HEK293 (cell line): ENCODE measurements around the gene DMBT1.

Experiments
- CTCF ChIA-PET: fragments of 350-600 bp; formaldehyde crosslinking; extraction: SDS; loops from one replicate; lab custom pipeline; 2021; ENCODE audit warnings: antibody characterized with exemption; lab: Yijun Ruan, JAX
- POLR2A ChIA-PET: fragments of 300-600 bp; formaldehyde crosslinking; extraction: SDS; loops from one replicate; lab custom pipeline; 2020; ENCODE audit warnings: antibody characterized with exemption, inconsistent platforms; lab: Yijun Ruan, JAX
- H3K27ac ChIP-seq: fragments of 200-500 bp; sonication (Bioruptor generic); 2 replicates; pipeline ENCODE4 v1.5.1; 2014; ENCODE audit warnings: low read depth, low read length, control low read depth, inconsistent platforms; ENCODE audit errors: extremely low read depth
- H3K36me3 ChIP-seq, 2 experiments: fragments of 200-500 bp in 1 of 2; sonication (Bioruptor generic) in 1 of 2; 1 replicate in 1 of 2; 2 replicates in 1 of 2; pipeline ENCODE4 v1.5.1; 2014 to 2017; ENCODE audit warnings: inconsistent platforms in 2 of 2, low read length in 2 of 2; ENCODE audit not compliant: control insufficient read depth in 2 of 2, insufficient read depth in 1 of 2
- H3K4me1 ChIP-seq: fragments of 200-500 bp; sonication (Bioruptor generic); 2 replicates; pipeline ENCODE4 v1.5.1; 2014; ENCODE audit warnings: mild to moderate bottlenecking, low read length, inconsistent platforms; ENCODE audit not compliant: control insufficient read depth, insufficient read depth
- H3K4me3 ChIP-seq: 2 replicates; pipeline ENCODE4 v1.5.1; 2011; ENCODE audit warnings: low read depth, mild to moderate bottlenecking, control low read depth, low read length, moderate library complexity
- H3K9me3 ChIP-seq: fragments of 200-500 bp; sonication (Bioruptor generic); 2 replicates; pipeline ENCODE4 v1.5.1; 2014; ENCODE audit warnings: low read depth, low read length, inconsistent platforms; ENCODE audit not compliant: control insufficient read depth, insufficient read depth
- MZF1 ChIP-seq: fragments of 450-650 bp; formaldehyde crosslinking; IDR thresholded peaks from 2 replicates; pipeline ENCODE4 v1.5.1; 2017; ENCODE audit warnings: missing biosample characterization, missing genetic modification characterization, borderline replicate concordance
- SCRT2 ChIP-seq: fragments of 450-650 bp; formaldehyde crosslinking; IDR thresholded peaks from 2 replicates; pipeline ENCODE4 v1.5.1; 2016; ENCODE audit warnings: missing biosample characterization, missing genetic modification characterization
- ZIC2 ChIP-seq: fragments of 450-650 bp; formaldehyde crosslinking; IDR thresholded peaks from 2 replicates; pipeline ENCODE4 v1.5.1; 2016; ENCODE audit warnings: missing biosample characterization, missing genetic modification characterization
- ZNF560 ChIP-seq: fragments of 450-650 bp; formaldehyde crosslinking; IDR thresholded peaks from 2 replicates; pipeline ENCODE4 v1.5.1; 2017; ENCODE audit warnings: missing biosample characterization, missing genetic modification characterization, borderline replicate concordance
- ZNF571 ChIP-seq: fragments of 450-650 bp; formaldehyde crosslinking; IDR thresholded peaks from 2 replicates; pipeline ENCODE4 v1.5.0; 2017; ENCODE audit warnings: missing biosample characterization, missing genetic modification characterization
- ZNF670 ChIP-seq: fragments of 450-650 bp; formaldehyde crosslinking; IDR thresholded peaks from 2 replicates; pipeline ENCODE4 v1.5.1; 2016; ENCODE audit warnings: missing biosample characterization, missing genetic modification characterization, low read depth
- TF ChIP-seq, protein P1 (sequence below): fragments of 450-650 bp; formaldehyde crosslinking; IDR thresholded peaks from 2 replicates; pipeline ENCODE4 v1.5.1; 2016; ENCODE audit warnings: missing biosample characterization, missing genetic modification characterization
- TF ChIP-seq, protein P2 (sequence below): fragments of 450-650 bp; formaldehyde crosslinking; IDR thresholded peaks from 2 replicates; pipeline ENCODE4 v1.5.1; 2016; ENCODE audit warnings: missing biosample characterization, missing genetic modification characterization
- TF ChIP-seq, protein P3 (sequence below): fragments of 450-650 bp; formaldehyde crosslinking; IDR thresholded peaks from 2 replicates; pipeline ENCODE4 v1.5.1; 2016; ENCODE audit warnings: missing biosample characterization, missing genetic modification characterization, low read depth
- TF ChIP-seq, protein P4 (sequence below): fragments of 450-650 bp; formaldehyde crosslinking; IDR thresholded peaks from 2 replicates; pipeline ENCODE4 v1.5.1; 2016; ENCODE audit warnings: missing biosample characterization, missing genetic modification characterization

Gene DMBT1

DNA sequence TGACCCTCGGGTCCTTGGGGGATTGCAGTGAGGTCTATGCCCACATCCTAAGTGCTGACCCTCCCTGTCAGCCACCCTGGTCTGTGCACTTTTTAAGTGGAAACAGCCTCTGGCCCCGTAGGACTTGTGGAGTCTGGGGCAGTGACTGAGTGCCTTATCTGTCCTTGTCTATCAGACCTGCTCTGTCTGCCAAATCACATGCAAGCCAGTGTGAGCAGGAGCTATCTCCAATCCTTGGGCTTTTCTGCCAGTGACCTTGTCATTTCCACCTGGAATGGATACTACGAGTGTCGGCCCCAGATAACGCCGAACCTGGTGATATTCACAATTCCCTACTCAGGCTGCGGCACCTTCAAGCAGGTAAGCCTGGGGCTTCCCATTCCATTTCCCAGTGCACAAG, 76.4 kb downstream of the DMBT1 start:
- CTCF ChIA-PET, result interaction anchor here (0.7 to 1.5 kb wide), 2 partner anchors 12 to 17 kb away, joined by 4 to 5 read pairs; no protein-coding TSS in a partner anchor
- TF ChIP-seq SCRT2 (tag by site-specific recombination), result no peak
- TF ChIP-seq ZNF560 (tag by site-specific recombination), result no peak
- TF ChIP-seq, all 188 proteins: peak for 0
- POLR2A ChIA-PET, result no interaction called here

DNA sequence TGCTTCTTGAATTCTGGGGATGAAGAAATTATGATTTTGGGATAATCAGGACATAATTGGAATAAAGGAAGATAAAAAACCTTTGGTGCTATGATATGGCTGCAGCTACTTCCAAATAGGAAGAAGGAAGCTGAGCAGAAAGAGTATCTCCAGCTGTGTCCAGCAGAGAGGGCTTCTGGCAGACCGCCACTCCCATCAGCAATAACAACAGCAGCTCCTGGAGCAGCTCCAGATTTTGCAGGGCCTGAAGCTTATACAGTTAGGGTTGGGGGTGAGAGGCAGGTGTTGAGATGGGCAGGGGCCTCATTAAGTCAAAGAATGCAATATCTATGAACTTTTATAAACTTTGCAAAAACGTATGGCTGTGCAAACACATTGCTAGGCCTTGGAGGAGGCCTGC, 76.8 kb downstream of the DMBT1 start:
- peak; percentile 41; the same call in 1 of the 2 replicates for TF ChIP-seq MZF1 (tag by site-specific recombination)
- TF ChIP-seq, protein P1, sequence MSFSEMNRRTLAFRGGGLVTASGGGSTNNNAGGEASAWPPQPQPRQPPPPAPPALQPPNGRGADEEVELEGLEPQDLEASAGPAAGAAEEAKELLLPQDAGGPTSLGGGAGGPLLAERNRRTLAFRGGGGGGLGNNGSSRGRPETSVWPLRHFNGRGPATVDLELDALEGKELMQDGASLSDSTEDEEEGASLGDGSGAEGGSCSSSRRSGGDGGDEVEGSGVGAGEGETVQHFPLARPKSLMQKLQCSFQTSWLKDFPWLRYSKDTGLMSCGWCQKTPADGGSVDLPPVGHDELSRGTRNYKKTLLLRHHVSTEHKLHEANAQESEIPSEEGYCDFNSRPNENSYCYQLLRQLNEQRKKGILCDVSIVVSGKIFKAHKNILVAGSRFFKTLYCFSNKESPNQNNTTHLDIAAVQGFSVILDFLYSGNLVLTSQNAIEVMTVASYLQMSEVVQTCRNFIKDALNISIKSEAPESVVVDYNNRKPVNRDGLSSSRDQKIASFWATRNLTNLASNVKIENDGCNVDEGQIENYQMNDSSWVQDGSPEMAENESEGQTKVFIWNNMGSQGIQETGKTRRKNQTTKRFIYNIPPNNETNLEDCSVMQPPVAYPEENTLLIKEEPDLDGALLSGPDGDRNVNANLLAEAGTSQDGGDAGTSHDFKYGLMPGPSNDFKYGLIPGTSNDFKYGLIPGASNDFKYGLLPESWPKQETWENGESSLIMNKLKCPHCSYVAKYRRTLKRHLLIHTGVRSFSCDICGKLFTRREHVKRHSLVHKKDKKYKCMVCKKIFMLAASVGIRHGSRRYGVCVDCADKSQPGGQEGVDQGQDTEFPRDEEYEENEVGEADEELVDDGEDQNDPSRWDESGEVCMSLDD (tag by site-specific recombination), result no peak
- TF ChIP-seq ZNF670 (tag by site-specific recombination), result no peak
- TF ChIP-seq, protein P2, sequence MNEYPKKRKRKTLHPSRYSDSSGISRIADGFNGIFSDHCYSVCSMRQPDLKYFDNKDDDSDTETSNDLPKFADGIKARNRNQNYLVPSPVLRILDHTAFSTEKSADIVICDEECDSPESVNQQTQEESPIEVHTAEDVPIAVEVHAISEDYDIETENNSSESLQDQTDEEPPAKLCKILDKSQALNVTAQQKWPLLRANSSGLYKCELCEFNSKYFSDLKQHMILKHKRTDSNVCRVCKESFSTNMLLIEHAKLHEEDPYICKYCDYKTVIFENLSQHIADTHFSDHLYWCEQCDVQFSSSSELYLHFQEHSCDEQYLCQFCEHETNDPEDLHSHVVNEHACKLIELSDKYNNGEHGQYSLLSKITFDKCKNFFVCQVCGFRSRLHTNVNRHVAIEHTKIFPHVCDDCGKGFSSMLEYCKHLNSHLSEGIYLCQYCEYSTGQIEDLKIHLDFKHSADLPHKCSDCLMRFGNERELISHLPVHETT (tag by site-specific recombination), result no peak
- no peak for TF ChIP-seq ZNF571
- peak; percentile 17; the same call in 1 of the 2 replicates for TF ChIP-seq ZIC2
- H3K9me3 ChIP-seq, result no peaks in the 10 kb centered on the region
- H3K27ac ChIP-seq, result no peak overlapping the region
- no peaks in the 10 kb centered on the region for H3K36me3 ChIP-seq
- H3K4me3 ChIP-seq, result no peak overlapping the region
- no peaks in the 10 kb centered on the region for H3K4me1 ChIP-seq
- CTCF ChIA-PET, result interaction anchor here (0.7 to 1.5 kb wide), 3 partner anchors 10 to 16 kb away, joined by 3 to 5 read pairs (median 4); no protein-coding TSS in a partner anchor
- POLR2A ChIA-PET, result no interaction called here

More for the DNA sequence above, 76.4 kb downstream of the DMBT1 start:
- H3K36me3 ChIP-seq, result no peaks in the 10 kb centered on the region
- H3K27ac ChIP-seq, result no peak overlapping the region
- no peaks in the 10 kb centered on the region for H3K9me3 ChIP-seq
- no peaks in the 10 kb centered on the region for H3K4me1 ChIP-seq
- H3K4me3 ChIP-seq, result no peak overlapping the region

DNA sequence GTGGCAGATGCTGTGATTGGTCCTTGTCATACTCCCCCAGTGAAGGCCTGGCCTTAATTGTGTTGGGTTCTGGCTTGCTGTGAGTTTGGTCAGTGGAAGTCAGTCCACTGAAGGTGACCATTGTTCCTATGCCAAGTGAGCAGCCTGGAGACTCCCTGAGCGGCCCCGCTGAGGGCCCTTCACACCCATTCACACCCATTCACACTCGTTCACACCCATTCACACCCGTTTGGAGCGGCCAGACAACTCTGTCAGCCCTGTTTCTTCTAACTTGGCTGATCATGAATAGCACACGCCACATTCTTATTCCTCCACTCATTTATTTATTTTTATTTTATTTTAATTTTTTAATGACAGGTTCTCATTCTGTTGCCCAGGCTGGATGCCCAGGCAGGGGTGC, 77.6 kb downstream of the DMBT1 start:
- Histone ChIP-seq H3K36me3 (no peaks in the 10 kb centered on the region), H3K4me1 (no peaks in the 10 kb centered on the region)
- TF ChIP-seq, protein P3, sequence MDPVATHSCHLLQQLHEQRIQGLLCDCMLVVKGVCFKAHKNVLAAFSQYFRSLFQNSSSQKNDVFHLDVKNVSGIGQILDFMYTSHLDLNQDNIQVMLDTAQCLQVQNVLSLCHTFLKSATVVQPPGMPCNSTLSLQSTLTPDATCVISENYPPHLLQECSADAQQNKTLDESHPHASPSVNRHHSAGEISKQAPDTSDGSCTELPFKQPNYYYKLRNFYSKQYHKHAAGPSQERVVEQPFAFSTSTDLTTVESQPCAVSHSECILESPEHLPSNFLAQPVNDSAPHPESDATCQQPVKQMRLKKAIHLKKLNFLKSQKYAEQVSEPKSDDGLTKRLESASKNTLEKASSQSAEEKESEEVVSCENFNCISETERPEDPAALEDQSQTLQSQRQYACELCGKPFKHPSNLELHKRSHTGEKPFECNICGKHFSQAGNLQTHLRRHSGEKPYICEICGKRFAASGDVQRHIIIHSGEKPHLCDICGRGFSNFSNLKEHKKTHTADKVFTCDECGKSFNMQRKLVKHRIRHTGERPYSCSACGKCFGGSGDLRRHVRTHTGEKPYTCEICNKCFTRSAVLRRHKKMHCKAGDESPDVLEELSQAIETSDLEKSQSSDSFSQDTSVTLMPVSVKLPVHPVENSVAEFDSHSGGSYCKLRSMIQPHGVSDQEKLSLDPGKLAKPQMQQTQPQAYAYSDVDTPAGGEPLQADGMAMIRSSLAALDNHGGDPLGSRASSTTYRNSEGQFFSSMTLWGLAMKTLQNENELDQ (tag by site-specific recombination), result no peak
- TF ChIP-seq, protein P4, sequence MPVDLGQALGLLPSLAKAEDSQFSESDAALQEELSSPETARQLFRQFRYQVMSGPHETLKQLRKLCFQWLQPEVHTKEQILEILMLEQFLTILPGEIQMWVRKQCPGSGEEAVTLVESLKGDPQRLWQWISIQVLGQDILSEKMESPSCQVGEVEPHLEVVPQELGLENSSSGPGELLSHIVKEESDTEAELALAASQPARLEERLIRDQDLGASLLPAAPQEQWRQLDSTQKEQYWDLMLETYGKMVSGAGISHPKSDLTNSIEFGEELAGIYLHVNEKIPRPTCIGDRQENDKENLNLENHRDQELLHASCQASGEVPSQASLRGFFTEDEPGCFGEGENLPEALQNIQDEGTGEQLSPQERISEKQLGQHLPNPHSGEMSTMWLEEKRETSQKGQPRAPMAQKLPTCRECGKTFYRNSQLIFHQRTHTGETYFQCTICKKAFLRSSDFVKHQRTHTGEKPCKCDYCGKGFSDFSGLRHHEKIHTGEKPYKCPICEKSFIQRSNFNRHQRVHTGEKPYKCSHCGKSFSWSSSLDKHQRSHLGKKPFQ, result peak; percentile 97
- TF ChIP-seq, all 188 proteins: peak for 1
- H3K9me3 ChIP-seq, result no peaks in the 10 kb centered on the region
- POLR2A ChIA-PET, result interaction anchor here (0.6 kb wide), 1 partner anchor 310 kb away, joined by 3 read pairs; no protein-coding TSS in a partner anchor
- no peak overlapping the region for H3K4me3 ChIP-seq
- H3K27ac ChIP-seq, result no peak overlapping the region
- CTCF ChIA-PET, result interaction anchor here (0.7 to 1.5 kb wide), 2 partner anchors 9 to 11 kb away, joined by 3 to 4 read pairs; no protein-coding TSS in a partner anchor
